HEK293 (cell line): ENCODE results near the gene KLF16.

ENCODE experiments used
- CTCF ChIA-PET: fragments of 350-600 bp; formaldehyde crosslinking; extraction: SDS; loops from one replicate; lab custom pipeline; 2021; ENCODE audit warnings: antibody characterized with exemption; lab: Yijun Ruan, JAX
- POLR2A ChIA-PET: fragments of 300-600 bp; formaldehyde crosslinking; extraction: SDS; loops from one replicate; lab custom pipeline; 2020; ENCODE audit warnings: antibody characterized with exemption, inconsistent platforms; lab: Yijun Ruan, JAX
- H3K27ac ChIP-seq: fragments of 200-500 bp; sonication (Bioruptor generic); 2 replicates; pipeline ENCODE4 v1.5.1; 2014; ENCODE audit warnings: low read depth, low read length, control low read depth, inconsistent platforms; ENCODE audit errors: extremely low read depth
- H3K36me3 ChIP-seq, 2 experiments: fragments of 200-500 bp in 1 of 2; sonication (Bioruptor generic) in 1 of 2; 1 replicate in 1 of 2; 2 replicates in 1 of 2; pipeline ENCODE4 v1.5.1; 2014 to 2017; ENCODE audit warnings: inconsistent platforms in 2 of 2, low read length in 2 of 2; ENCODE audit not compliant: control insufficient read depth in 2 of 2, insufficient read depth in 1 of 2
- H3K4me1 ChIP-seq: fragments of 200-500 bp; sonication (Bioruptor generic); 2 replicates; pipeline ENCODE4 v1.5.1; 2014; ENCODE audit warnings: mild to moderate bottlenecking, low read length, inconsistent platforms; ENCODE audit not compliant: control insufficient read depth, insufficient read depth
- H3K4me3 ChIP-seq: 2 replicates; pipeline ENCODE4 v1.5.1; 2011; ENCODE audit warnings: low read depth, mild to moderate bottlenecking, control low read depth, low read length, moderate library complexity
- H3K9me3 ChIP-seq: fragments of 200-500 bp; sonication (Bioruptor generic); 2 replicates; pipeline ENCODE4 v1.5.1; 2014; ENCODE audit warnings: low read depth, low read length, inconsistent platforms; ENCODE audit not compliant: control insufficient read depth, insufficient read depth
- BCL11A ChIP-seq: fragments of 450-650 bp; formaldehyde crosslinking; IDR thresholded peaks from 2 replicates; pipeline ENCODE4 v1.5.1; 2016; ENCODE audit warnings: low read depth, missing biosample characterization, missing genetic modification characterization
- BCL11B ChIP-seq: fragments of 450-650 bp; formaldehyde crosslinking; IDR thresholded peaks from 2 replicates; pipeline ENCODE4 v1.5.1; 2016; ENCODE audit warnings: low read depth, missing biosample characterization, missing genetic modification characterization
- GLIS1 ChIP-seq: fragments of 450-650 bp; formaldehyde crosslinking; IDR thresholded peaks from 2 replicates; pipeline ENCODE4 v1.5.1; 2016; ENCODE audit warnings: missing biosample characterization, missing genetic modification characterization
- KLF16 ChIP-seq: fragments of 450-650 bp; formaldehyde crosslinking; IDR thresholded peaks from 2 replicates; pipeline ENCODE4 v1.5.1; 2017; ENCODE audit warnings: missing biosample characterization, missing genetic modification characterization
- KLF8 ChIP-seq: fragments of 450-650 bp; formaldehyde crosslinking; IDR thresholded peaks from 2 replicates; pipeline ENCODE4 v1.5.1; 2016; ENCODE audit warnings: missing biosample characterization, missing genetic modification characterization
- MZF1 ChIP-seq: fragments of 450-650 bp; formaldehyde crosslinking; IDR thresholded peaks from 2 replicates; pipeline ENCODE4 v1.5.1; 2017; ENCODE audit warnings: missing biosample characterization, missing genetic modification characterization, borderline replicate concordance
- SP2 ChIP-seq: fragments of 450-650 bp; formaldehyde crosslinking; IDR thresholded peaks from 2 replicates; pipeline ENCODE4 v1.5.1; 2016; ENCODE audit warnings: missing biosample characterization, missing genetic modification characterization
- SP3 ChIP-seq: fragments of 450-650 bp; formaldehyde crosslinking; IDR thresholded peaks from 2 replicates; pipeline ENCODE4 v1.5.1; 2016; ENCODE audit warnings: missing biosample characterization, missing genetic modification characterization
- YY1 ChIP-seq: fragments of 450-650 bp; formaldehyde crosslinking; IDR thresholded peaks from 2 replicates; pipeline ENCODE4 v1.5.1; 2018; ENCODE audit warnings: missing biosample characterization, missing genetic modification characterization
- ZBTB1 ChIP-seq: fragments of 450-650 bp; formaldehyde crosslinking; IDR thresholded peaks from 2 replicates; pipeline ENCODE4 v1.5.1; 2016; ENCODE audit warnings: missing biosample characterization, missing genetic modification characterization
- ZBTB11 ChIP-seq: fragments of 450-650 bp; formaldehyde crosslinking; conservative IDR thresholded peaks from 2 replicates; pipeline ENCODE4 v1.5.1; 2016; ENCODE audit warnings: low read depth, missing biosample characterization, missing genetic modification characterization
- ZEB2 ChIP-seq: fragments of 450-650 bp; formaldehyde crosslinking; IDR thresholded peaks from 2 replicates; pipeline ENCODE4 v1.5.1; 2016; ENCODE audit warnings: missing biosample characterization, missing genetic modification characterization
- ZFP41 ChIP-seq: fragments of 450-650 bp; formaldehyde crosslinking; IDR thresholded peaks from 2 replicates; pipeline ENCODE4 v1.5.1; 2016; ENCODE audit warnings: missing biosample characterization, missing genetic modification characterization, borderline replicate concordance
- ZFP69B ChIP-seq: fragments of 450-650 bp; formaldehyde crosslinking; IDR thresholded peaks from 2 replicates; pipeline ENCODE4 v1.5.1; 2016; ENCODE audit warnings: missing biosample characterization, missing genetic modification characterization
- ZNF121 ChIP-seq: fragments of 450-650 bp; formaldehyde crosslinking; IDR thresholded peaks from 2 replicates; pipeline ENCODE4 v1.5.1; 2016; ENCODE audit warnings: missing biosample characterization, missing genetic modification characterization
- ZNF133 ChIP-seq: fragments of 450-650 bp; formaldehyde crosslinking; IDR thresholded peaks from 2 replicates; pipeline ENCODE4 v1.5.1; 2016; ENCODE audit warnings: missing biosample characterization, missing genetic modification characterization
- ZNF19 ChIP-seq: fragments of 450-650 bp; formaldehyde crosslinking; IDR thresholded peaks from 2 replicates; pipeline ENCODE4; 2016; ENCODE audit warnings: missing biosample characterization, missing genetic modification characterization, low read depth
- ZNF23 ChIP-seq: fragments of 450-650 bp; formaldehyde crosslinking; IDR thresholded peaks from 2 replicates; pipeline ENCODE4 v1.5.1; 2016; ENCODE audit warnings: missing biosample characterization, missing genetic modification characterization, borderline replicate concordance
- ZNF24 ChIP-seq: fragments of 450-650 bp; formaldehyde crosslinking; IDR thresholded peaks from 2 replicates; pipeline ENCODE4 v1.5.1; 2016; ENCODE audit warnings: missing biosample characterization, missing genetic modification characterization
- ZNF341 ChIP-seq: fragments of 450-650 bp; formaldehyde crosslinking; IDR thresholded peaks from 2 replicates; pipeline ENCODE4; 2016; ENCODE audit warnings: low read depth, missing biosample characterization, missing genetic modification characterization
- ZNF398 ChIP-seq: fragments of 450-650 bp; formaldehyde crosslinking; IDR thresholded peaks from 2 replicates; pipeline ENCODE4 v1.5.1; 2017; ENCODE audit warnings: missing biosample characterization, missing genetic modification characterization
- ZNF548 ChIP-seq: fragments of 450-650 bp; formaldehyde crosslinking; IDR thresholded peaks from 2 replicates; pipeline ENCODE4 v1.5.1; 2016; ENCODE audit warnings: missing biosample characterization, missing genetic modification characterization
- ZNF561 ChIP-seq: fragments of 450-650 bp; IDR thresholded peaks from 2 replicates; pipeline ENCODE4 v1.5.1; 2018; ENCODE audit warnings: missing biosample characterization, missing genetic modification characterization, borderline replicate concordance
- ZNF580 ChIP-seq: fragments of 450-650 bp; formaldehyde crosslinking; IDR thresholded peaks from 2 replicates; pipeline ENCODE4 v1.5.1; 2016; ENCODE audit warnings: missing biosample characterization, missing genetic modification characterization
- ZNF664 ChIP-seq: fragments of 450-650 bp; formaldehyde crosslinking; IDR thresholded peaks from 2 replicates; pipeline ENCODE4 v1.5.1; 2016; ENCODE audit warnings: missing biosample characterization, missing genetic modification characterization
- ZNF747 ChIP-seq: fragments of 450-650 bp; formaldehyde crosslinking; IDR thresholded peaks from 2 replicates; pipeline ENCODE4 v1.5.1; 2016; ENCODE audit warnings: missing biosample characterization, missing genetic modification characterization
- ZSCAN30 ChIP-seq: fragments of 450-650 bp; IDR thresholded peaks from 2 replicates; pipeline ENCODE4 v1.5.1; 2018; ENCODE audit warnings: missing biosample characterization, mild to moderate bottlenecking, missing genetic modification characterization, moderate library complexity
- ZSCAN5A ChIP-seq: fragments of 450-650 bp; formaldehyde crosslinking; IDR thresholded peaks from 2 replicates; pipeline ENCODE4 v1.5.1; 2016; ENCODE audit warnings: missing biosample characterization, missing genetic modification characterization
- TF ChIP-seq, protein P1 (sequence below): fragments of 450-650 bp; formaldehyde crosslinking; IDR thresholded peaks from 2 replicates; pipeline ENCODE4 v1.5.1; 2016; ENCODE audit warnings: missing biosample characterization, missing genetic modification characterization

The KLF16 gene

GRCh38 chr19:1862424-1863327, 703 bp downstream of the KLF16 start:
- H3K27ac ChIP-seq, result peak overlapping the region; percentile 70; the same call in 1 of the 2 replicates
- ChIA-PET CTCF (no interaction called here), POLR2A (no interaction called here)
- H3K36me3 ChIP-seq, result no peaks in the 10 kb centered on the region
- H3K4me1 ChIP-seq, result peaks cover 21% of the 10 kb centered on the region
- no peaks in the 10 kb centered on the region for H3K9me3 ChIP-seq
- H3K4me3 ChIP-seq, result peak overlapping the region; percentile 56
- TF ChIP-seq BCL11B (tag by site-specific recombination), result peak; percentile 49; the same call in 1 of the 2 replicates
- no peak for TF ChIP-seq ZNF747 (tag by site-specific recombination)
- TF ChIP-seq MZF1 (tag by site-specific recombination), result no peak
- no peak for TF ChIP-seq ZBTB1 (tag by site-specific recombination)
- TF ChIP-seq ZNF664 (tag by site-specific recombination), result no peak
- TF ChIP-seq, protein P1, sequence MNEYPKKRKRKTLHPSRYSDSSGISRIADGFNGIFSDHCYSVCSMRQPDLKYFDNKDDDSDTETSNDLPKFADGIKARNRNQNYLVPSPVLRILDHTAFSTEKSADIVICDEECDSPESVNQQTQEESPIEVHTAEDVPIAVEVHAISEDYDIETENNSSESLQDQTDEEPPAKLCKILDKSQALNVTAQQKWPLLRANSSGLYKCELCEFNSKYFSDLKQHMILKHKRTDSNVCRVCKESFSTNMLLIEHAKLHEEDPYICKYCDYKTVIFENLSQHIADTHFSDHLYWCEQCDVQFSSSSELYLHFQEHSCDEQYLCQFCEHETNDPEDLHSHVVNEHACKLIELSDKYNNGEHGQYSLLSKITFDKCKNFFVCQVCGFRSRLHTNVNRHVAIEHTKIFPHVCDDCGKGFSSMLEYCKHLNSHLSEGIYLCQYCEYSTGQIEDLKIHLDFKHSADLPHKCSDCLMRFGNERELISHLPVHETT (tag by site-specific recombination), result no peak
- TF ChIP-seq SP2 (tag by site-specific recombination), result peak; percentile 41; the same call in 1 of the 2 replicates
- TF ChIP-seq ZFP41 (tag by site-specific recombination), result no peak
- TF ChIP-seq ZNF341 (tag by site-specific recombination), result peak; percentile 18; the same call in 1 of the 2 replicates
- no peak for TF ChIP-seq ZBTB11
- TF ChIP-seq ZNF548 (tag by site-specific recombination), result no peak
- TF ChIP-seq GLIS1 (tag by site-specific recombination), result peak; percentile 28; the same call in 1 of the 2 replicates
- TF ChIP-seq ZNF561, result 0 out of 2 replicates have a peak, but pooled peaks have one; percentile 15
- no peak for TF ChIP-seq ZNF23
- peak; percentile 66 for TF ChIP-seq KLF16 (tag by site-specific recombination)
- no peak for TF ChIP-seq ZSCAN5A (tag by site-specific recombination)
- no peak for TF ChIP-seq ZFP69B (tag by site-specific recombination)
- peak; percentile 75 for TF ChIP-seq KLF8
- no peak for TF ChIP-seq ZNF121
- TF ChIP-seq ZEB2 (tag by site-specific recombination), result peak; percentile 81; the same call in 1 of the 2 replicates
- TF ChIP-seq BCL11A, result 0 out of 2 replicates have a peak, but pooled peaks have one; percentile 27
- peak; percentile 51 for TF ChIP-seq ZNF398 (tag by site-specific recombination)
- peak; percentile 51; the same call in 1 of the 2 replicates for TF ChIP-seq ZSCAN30 (tag by site-specific recombination)
- peak; percentile 48; the same call in 1 of the 2 replicates for TF ChIP-seq SP3
- no peak for TF ChIP-seq YY1 (tag by site-specific recombination)
- TF ChIP-seq ZNF19 (tag by site-specific recombination), result no peak
- no peak for TF ChIP-seq ZNF24
- TF ChIP-seq ZNF133 (tag by site-specific recombination), result no peak
- no peak for TF ChIP-seq ZNF580
